Parathyroid adenoma (tissue), 2 donors: ENCODE data around the gene ZNF878.

Experiments used
- H2AFZ ChIP-seq: fragments of 300-600 bp; sonication (generic); one replicate; pipeline ENCODE4 v1.7.0; 2017; ENCODE audit warnings: antibody characterized with exemption, mild to moderate bottlenecking
- H3K27ac ChIP-seq: fragments of 300-600 bp; sonication (generic); one replicate; pipeline ENCODE4 v1.7.0; 2017
- H3K27me3 ChIP-seq: fragments of 300-600 bp; sonication (generic); one replicate; pipeline ENCODE4 v1.7.0; 2017; ENCODE audit warnings: low read length; ENCODE audit not compliant: control insufficient read depth, insufficient read depth
- H3K36me3 ChIP-seq: fragments of 300-600 bp; sonication (generic); one replicate; pipeline ENCODE4 v1.7.0; 2017; ENCODE audit warnings: low read length; ENCODE audit not compliant: control insufficient read depth, insufficient read depth
- H3K4me1 ChIP-seq: fragments of 300-600 bp; sonication (generic); one replicate; pipeline ENCODE4 v1.7.0; 2017; ENCODE audit warnings: control low read depth
- H3K4me2 ChIP-seq: fragments of 300-600 bp; sonication (generic); one replicate; pipeline ENCODE4 v1.7.0; 2017; ENCODE audit warnings: low read length
- H3K4me3 ChIP-seq: fragments of 300-600 bp; sonication (generic); one replicate; pipeline ENCODE4 v1.7.0; 2017; ENCODE audit warnings: low read depth, low read length
- H3K79me2 ChIP-seq: fragments of 300-600 bp; sonication (generic); one replicate; pipeline ENCODE4 v1.7.0; 2017; ENCODE audit warnings: control low read depth
- H3K9ac ChIP-seq: fragments of 300-600 bp; sonication (generic); one replicate; pipeline ENCODE4 v1.7.0; 2017; ENCODE audit warnings: mild to moderate bottlenecking
- H3K9me3 ChIP-seq: fragments of 300-600 bp; sonication (generic); one replicate; pipeline ENCODE4 v1.7.0; 2017; ENCODE audit warnings: low read length; ENCODE audit not compliant: control insufficient read depth
- TF ChIP-seq, protein P1 (sequence below): fragments of 300-600 bp; sonication (generic); IDR thresholded peaks from one replicate; pipeline ENCODE4 v1.7.0; 2017; ENCODE audit warnings: antibody characterized with exemption, mild to moderate bottlenecking
- donor health status: primary hyperparathyroidism.

The ZNF878 gene

DNA sequence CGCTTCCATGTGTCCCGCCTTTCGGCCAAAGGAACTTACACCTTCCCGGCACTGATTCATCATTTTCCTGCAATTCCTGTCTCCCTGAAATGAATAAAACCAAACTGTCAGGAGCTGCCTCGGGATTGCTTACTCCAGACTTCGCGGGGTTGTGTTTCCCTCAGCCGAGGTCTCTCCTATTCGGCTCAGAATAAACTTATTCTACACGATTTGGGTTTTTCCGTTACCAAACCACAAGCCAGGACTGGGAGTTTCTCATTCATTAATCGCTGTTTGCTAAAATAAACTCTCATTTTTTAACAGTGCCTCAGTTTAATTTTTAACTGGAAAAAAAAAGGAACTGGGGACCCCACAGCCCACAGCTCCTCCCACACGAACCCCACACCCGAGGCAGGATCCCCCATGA is 667 bp downstream of the ZNF878 start:
- H3K27ac ChIP-seq, result peak overlapping the region; percentile 63
- no peaks in the 10 kb centered on the region for H3K36me3 ChIP-seq
- H3K79me2 ChIP-seq, result no peaks in the 10 kb centered on the region
- no peak overlapping the region for H3K9ac ChIP-seq
- TF ChIP-seq, protein P1, sequence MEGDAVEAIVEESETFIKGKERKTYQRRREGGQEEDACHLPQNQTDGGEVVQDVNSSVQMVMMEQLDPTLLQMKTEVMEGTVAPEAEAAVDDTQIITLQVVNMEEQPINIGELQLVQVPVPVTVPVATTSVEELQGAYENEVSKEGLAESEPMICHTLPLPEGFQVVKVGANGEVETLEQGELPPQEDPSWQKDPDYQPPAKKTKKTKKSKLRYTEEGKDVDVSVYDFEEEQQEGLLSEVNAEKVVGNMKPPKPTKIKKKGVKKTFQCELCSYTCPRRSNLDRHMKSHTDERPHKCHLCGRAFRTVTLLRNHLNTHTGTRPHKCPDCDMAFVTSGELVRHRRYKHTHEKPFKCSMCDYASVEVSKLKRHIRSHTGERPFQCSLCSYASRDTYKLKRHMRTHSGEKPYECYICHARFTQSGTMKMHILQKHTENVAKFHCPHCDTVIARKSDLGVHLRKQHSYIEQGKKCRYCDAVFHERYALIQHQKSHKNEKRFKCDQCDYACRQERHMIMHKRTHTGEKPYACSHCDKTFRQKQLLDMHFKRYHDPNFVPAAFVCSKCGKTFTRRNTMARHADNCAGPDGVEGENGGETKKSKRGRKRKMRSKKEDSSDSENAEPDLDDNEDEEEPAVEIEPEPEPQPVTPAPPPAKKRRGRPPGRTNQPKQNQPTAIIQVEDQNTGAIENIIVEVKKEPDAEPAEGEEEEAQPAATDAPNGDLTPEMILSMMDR, result no peak
- H3K9me3 ChIP-seq, result no peaks in the 10 kb centered on the region
- no peaks in the 10 kb centered on the region for H3K4me1 ChIP-seq
- no peaks in the 10 kb centered on the region for H3K27me3 ChIP-seq
- peak overlapping the region; percentile 89 for H2AFZ ChIP-seq
- peak overlapping the region; percentile 81 for H3K4me3 ChIP-seq
- peak overlapping the region; percentile 97 for H3K4me2 ChIP-seq

DNA sequence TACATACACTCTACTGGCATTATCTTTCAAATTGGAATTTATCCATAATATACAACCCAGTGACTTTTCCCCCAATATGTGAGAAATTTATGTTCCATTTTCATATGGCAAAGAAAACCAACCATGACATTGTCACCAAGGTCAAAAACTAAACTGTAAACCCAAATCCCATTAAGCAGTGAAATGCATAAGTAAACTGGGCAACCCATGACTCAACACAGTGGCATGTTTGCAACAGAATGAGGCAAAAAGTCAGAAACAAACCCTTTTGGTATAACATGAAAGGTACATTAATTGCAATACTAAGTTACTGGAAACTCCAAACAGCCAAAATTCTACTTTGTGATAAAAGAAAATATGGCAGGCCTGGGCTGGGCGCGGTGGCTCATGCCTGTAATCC is 4.9 kb downstream of the ZNF878 start:
- H3K27ac ChIP-seq, result no peak overlapping the region
- H3K4me3 ChIP-seq, result no peak overlapping the region
- TF ChIP-seq, protein P1, result no peak
- no peaks in the 10 kb centered on the region for H3K9me3 ChIP-seq
- no peaks in the 10 kb centered on the region for H3K4me1 ChIP-seq
- H3K79me2 ChIP-seq, result no peaks in the 10 kb centered on the region
- no peak overlapping the region for H3K4me2 ChIP-seq
- no peak overlapping the region for H3K9ac ChIP-seq
- no peaks in the 10 kb centered on the region for H3K36me3 ChIP-seq
- no peaks in the 10 kb centered on the region for H3K27me3 ChIP-seq
- H2AFZ ChIP-seq, result no peak overlapping the region

DNA sequence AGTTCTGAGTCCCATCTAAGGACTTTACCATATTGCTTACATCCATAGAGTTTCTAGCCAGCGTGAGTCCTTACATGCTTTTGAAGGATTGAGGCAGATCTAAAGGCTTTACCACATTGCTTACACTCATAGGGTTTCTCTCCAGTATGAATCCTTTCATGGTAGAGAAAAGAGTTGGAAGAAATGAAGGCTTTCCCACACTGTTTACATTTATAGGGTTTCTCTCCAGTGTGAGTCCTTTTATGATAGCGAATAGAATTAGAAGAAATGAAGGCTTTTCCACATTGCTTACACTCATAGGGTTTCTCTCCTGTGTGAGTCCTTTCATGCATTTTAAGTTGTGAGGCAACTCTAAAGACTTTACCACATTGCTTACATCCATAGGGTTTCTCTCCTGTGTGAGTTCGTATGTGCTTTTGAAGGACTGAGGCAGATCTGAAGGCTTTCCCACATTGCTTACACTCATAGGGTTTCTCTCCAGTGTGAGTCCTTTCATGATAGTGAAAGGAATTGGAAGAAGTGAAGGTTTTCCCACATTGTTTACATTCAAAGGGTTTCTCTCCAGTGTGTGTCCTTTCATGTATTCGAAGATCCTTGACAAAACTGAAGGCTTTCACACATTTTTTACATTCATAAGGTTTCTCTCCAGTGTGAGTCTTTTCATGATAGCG is 8.9 kb downstream of the ZNF878 start:
- H3K4me1 ChIP-seq, result no peaks in the 10 kb centered on the region
- TF ChIP-seq, protein P1, result no peak
- H3K4me2 ChIP-seq, result no peak overlapping the region
- H3K9me3 ChIP-seq, result no peaks in the 10 kb centered on the region
- no peak overlapping the region for H2AFZ ChIP-seq
- no peaks in the 10 kb centered on the region for H3K79me2 ChIP-seq
- H3K27me3 ChIP-seq, result no peaks in the 10 kb centered on the region
- H3K4me3 ChIP-seq, result no peak overlapping the region
- H3K27ac ChIP-seq, result no peak overlapping the region
- H3K36me3 ChIP-seq, result no peaks in the 10 kb centered on the region
- H3K9ac ChIP-seq, result no peak overlapping the region

DNA sequence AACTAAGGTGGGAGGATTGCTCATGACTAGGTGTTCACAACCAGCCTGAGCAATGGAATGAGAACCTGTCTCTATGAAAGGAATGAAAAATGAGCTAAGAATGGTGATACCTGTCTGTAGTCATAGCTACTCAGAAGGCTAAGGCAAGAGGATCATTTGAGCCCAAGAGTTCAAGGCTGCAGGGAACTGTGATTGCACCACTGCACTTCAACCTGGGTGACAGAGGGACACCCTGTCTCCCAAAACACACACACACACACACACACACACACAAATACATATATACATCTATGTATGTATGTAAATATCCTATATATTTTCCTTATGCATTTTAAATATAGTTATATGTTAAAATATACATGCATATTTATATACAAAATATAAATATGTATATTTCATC is 9.9 kb downstream of the ZNF878 start:
- Histone ChIP-seq H3K4me2 (no peak overlapping the region), H3K79me2 (no peaks in the 10 kb centered on the region), H2AFZ (no peak overlapping the region), H3K36me3 (no peaks in the 10 kb centered on the region), H3K4me3 (no peak overlapping the region), H3K27ac (no peak overlapping the region), H3K9ac (no peak overlapping the region), H3K9me3 (no peaks in the 10 kb centered on the region), H3K4me1 (no peaks in the 10 kb centered on the region), H3K27me3 (no peaks in the 10 kb centered on the region)
- TF ChIP-seq, protein P1, result no peak
